Astrocyte of the spinal cord (primary cell): Measurements from ENCODE around the gene PM20D2.
"Not testable (repeated sequence)": the region's sequence is repeated elsewhere in the genome, so short reads cannot be mapped to it uniquely, and the experiment has no call there.

ENCODE experiments used
- DNase-seq: peaks from one replicate; pipeline ENCODE4 v3.0.0; 2011; ENCODE audit warnings: low read depth, low spot score
- H3K4me3 ChIP-seq: 2 replicates; pipeline ENCODE4 v1.5.1; 2011; ENCODE audit warnings: low read depth, mild to moderate bottlenecking, low read length, moderate library complexity
- CTCF ChIP-seq: IDR thresholded peaks from 2 replicates; pipeline ENCODE4 v1.5.1; 2012; ENCODE audit warnings: low read depth, mild to moderate bottlenecking, low read length, inconsistent platforms
- in situ Hi-C: cut with HindIII; loops from 2 replicates; pipeline ENCODE4 v1.10.0; 2017; ENCODE audit warnings: low sequenced_read_pairs

Gene PM20D2

DNA sequence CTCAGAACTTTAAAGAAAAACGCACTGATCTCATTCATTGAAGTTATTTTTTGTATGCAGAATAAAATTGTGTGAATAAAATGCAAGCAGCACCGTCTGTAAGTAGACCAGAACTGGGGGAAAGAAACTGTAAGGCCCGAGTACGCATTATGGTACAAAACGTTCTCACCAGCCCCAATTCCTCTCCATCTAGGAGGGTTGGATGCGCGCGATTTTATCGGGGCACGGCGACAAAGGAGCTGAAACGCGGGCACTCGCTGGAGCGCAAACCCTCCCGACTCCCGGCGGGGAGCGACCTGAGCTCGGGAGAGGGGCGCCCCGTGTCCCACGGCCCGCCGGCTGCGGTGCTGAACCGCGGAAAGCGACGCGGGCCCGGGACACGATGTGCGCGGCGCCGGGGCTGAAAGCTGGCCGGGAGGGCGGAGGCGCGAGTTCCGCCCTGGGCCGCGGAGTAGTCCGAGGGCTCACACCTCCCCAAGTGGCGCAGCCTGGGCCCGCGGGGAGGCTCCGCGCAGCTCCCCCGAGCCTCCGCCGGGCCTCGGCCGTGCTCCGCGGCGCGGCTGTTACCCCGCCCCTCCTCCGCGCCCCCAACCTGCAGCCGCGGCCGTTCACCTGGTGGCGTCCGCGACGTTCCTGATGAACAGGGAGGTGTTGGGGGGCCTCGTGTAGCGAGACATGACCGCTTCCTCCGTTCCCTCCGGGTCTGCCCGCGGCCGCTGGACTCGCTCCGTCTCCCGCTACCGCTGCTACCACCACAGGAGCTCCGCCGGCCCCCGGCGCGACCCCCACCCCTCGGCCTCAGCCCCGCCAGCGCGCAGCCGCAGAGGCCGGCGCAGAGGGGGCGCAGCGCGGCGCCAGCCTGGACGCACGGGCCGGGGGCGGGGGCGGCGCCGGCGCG, 28.4 kb upstream of the PM20D2 start, which contains the start of gene SRSF12:
SRSF12 (minus strand) TSS at position 861 of the 898 bp plus-strand sequence; CDS start at position 677, 184 bp downstream.
- DNase-seq, result no peak
- no peak for TF ChIP-seq CTCF
- in situ Hi-C loops, result no loop called here
- H3K4me3 ChIP-seq, result peak within 1 kb of the TSS; percentile 48

DNA sequence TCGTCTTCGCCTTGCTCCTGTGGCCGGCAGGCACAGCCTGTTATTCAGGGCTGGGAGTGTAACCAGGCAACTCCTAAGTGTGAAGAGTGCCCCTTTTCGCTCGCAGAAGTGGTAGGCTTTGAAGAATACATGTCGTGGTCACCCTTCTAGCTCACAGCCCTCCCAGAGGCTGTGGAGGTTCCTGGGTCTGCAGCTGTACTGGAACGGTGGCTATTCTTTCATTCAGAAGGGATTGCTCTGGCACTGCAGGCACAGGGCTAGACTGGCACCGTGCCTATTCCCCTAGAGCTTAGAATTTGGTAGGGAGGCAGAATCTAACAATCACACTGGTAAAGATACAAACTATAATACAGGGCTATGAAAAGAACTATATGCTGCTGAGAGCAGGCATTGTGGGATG, 26.9 kb upstream of the PM20D2 start:
- no peak overlapping the region for H3K4me3 ChIP-seq
- no peak for DNase-seq
- TF ChIP-seq CTCF, result no peak
- in situ Hi-C loops, result no loop called here

DNA sequence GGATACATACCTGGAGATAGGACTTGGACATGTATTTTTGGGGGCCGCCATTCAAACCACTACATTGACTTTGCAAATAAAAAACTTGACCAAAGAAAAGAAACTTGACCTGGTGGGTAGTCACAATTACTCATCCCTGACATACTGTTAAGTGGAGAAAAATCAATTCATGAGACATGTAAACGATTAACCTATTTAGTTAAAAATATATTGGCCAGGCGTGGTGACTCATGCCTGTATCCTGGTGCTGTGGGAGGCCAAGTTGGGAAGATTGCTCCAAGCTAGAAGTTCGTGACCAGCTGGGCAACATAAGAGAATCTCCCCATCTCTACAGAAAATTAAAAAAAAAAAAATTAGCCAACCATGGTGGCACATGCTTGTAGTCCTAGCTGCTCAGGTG, 25.5 kb upstream of the PM20D2 start:
- H3K4me3 ChIP-seq, result no peak overlapping the region
- in situ Hi-C loops, result no loop called here
- TF ChIP-seq CTCF, result no peak
- no peak for DNase-seq

- TF ChIP-seq CTCF, result no peak
- no peak overlapping the region for H3K4me3 ChIP-seq
- DNase-seq, result no peak
- in situ Hi-C loops, result no loop called here
These were observed 23.9 kb upstream of the PM20D2 start for GRCh38 chr6:89121934-89122333.

DNA sequence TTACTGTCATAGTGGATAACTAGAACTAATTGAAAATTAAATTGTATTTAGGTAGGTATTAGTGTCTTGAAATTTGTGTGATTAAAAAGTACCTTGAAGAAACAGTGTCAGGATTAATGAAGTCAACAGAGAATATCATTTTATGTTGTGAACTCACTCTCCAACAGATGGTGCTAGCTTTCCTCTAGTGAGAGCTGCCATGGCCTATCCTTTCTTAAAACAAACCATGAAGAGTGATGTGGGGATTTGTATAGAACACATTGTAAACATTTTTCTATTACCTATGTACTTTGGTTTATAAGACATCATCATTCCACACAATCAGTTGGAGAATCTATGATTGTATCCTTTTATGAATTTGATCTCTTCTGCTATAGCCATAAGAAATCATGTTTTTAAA, 23.2 kb upstream of the PM20D2 start:
- DNase-seq, result peak; percentile 44
- in situ Hi-C loops, result no loop called here
- peak; percentile 53 for TF ChIP-seq CTCF
- no peak overlapping the region for H3K4me3 ChIP-seq

- DNase-seq, H3K4me3 ChIP-seq, in situ Hi-C loops: not testable (repeated sequence)
These were observed 17.6 kb upstream of the PM20D2 start for GRCh38 chr6:89128256-89128671.

GRCh38 chr6:89131599-89131998, 14.3 kb upstream of the PM20D2 start:
- TF ChIP-seq CTCF, result no peak
- no peak overlapping the region for H3K4me3 ChIP-seq
- in situ Hi-C loops, result no loop called here
- no peak for DNase-seq
